HFF-Myc (cell line): ENCODE results near the gene KIF18B.

ENCODE experiments used
- DNase-seq: peaks from one replicate; pipeline ENCODE4 v3.0.0-alpha.2; 2011; ENCODE audit warnings: low read depth; ENCODE audit errors: extremely low read depth
- H3K4me3 ChIP-seq: replicated peaks from 2 replicates; pipeline ENCODE4 v1.5.1; 2011; ENCODE audit warnings: low read depth, mild to moderate bottlenecking, control low read depth, low read length
- TF ChIP-seq, protein P1 (sequence below): IDR thresholded peaks from 2 replicates; pipeline ENCODE4 v1.5.1; 2012; ENCODE audit warnings: mild to moderate bottlenecking, low read depth, low read length, control low read depth; ENCODE audit errors: missing control alignments

KIF18B gene

DNA sequence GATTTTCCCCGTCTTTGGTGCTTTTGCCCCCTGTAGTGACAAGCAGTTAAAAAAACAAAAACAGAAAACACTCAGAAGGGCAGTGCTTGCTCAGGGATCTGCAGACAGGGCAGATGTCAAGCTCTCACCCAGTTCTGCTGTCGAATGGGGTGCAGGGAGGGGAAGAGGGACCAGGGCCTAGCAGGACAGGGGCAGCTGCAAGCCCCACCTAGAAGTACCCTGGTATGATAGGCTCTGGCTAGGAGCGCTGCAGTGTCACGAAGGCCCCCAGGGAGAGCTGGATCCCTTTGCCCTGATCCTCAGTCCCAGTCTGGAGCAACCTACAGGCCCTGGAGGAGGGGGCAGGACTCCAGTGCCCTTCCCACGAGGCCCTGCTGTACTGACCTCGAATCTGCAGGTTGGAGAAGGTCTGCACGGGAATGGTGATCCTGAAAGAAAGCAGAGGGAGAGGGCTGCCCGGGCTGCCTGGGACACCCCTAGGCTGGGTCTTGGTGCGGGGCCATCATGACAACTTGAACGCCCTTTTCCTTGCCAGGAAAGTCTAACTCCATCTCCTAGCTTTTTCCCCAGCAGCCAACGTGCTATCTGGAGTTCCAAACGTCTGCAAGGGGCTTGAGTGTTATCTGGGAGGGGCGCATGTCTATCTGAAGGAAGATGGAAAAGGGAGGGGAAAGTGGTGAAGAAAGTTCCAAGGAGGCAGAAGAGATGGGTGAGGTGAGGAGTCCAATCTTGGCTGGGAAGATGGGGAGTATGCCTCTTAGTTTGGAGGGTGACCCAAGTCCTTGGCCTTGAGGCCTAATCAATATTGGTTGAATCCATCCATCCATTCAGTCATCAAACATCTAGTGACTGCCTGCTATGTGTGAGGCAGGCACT is 37.1 kb downstream of the KIF18B start:
- H3K4me3 ChIP-seq: no peak overlapping the region
- TF ChIP-seq, protein P1, sequence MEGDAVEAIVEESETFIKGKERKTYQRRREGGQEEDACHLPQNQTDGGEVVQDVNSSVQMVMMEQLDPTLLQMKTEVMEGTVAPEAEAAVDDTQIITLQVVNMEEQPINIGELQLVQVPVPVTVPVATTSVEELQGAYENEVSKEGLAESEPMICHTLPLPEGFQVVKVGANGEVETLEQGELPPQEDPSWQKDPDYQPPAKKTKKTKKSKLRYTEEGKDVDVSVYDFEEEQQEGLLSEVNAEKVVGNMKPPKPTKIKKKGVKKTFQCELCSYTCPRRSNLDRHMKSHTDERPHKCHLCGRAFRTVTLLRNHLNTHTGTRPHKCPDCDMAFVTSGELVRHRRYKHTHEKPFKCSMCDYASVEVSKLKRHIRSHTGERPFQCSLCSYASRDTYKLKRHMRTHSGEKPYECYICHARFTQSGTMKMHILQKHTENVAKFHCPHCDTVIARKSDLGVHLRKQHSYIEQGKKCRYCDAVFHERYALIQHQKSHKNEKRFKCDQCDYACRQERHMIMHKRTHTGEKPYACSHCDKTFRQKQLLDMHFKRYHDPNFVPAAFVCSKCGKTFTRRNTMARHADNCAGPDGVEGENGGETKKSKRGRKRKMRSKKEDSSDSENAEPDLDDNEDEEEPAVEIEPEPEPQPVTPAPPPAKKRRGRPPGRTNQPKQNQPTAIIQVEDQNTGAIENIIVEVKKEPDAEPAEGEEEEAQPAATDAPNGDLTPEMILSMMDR: no peak
- DNase-seq: no peak

DNA sequence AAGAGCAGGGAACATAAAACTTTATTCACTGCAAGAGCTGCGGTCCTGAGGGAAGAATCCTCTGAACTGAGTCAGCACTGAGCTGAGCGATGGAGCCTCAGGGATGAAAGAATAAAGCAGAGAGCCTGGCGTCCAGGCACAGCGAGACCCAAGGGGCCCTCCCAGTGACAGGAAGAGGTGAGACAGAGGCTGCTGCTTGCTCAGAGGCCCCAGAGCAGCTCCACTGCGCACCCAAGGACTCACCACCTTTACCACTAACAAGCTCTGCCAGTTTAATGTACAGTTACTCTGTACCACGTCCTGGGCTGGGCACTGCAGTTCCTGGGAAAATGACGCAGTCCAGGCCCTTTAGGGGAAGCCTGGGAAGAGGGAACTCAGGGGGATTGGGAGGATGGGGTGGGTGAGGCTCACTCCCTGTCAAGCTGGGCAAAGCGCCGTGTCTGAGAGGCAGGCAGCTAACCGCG is 37.9 kb downstream of the KIF18B start:
- no peak for DNase-seq
- no peak overlapping the region for H3K4me3 ChIP-seq
- TF ChIP-seq, protein P1: no peak

DNA sequence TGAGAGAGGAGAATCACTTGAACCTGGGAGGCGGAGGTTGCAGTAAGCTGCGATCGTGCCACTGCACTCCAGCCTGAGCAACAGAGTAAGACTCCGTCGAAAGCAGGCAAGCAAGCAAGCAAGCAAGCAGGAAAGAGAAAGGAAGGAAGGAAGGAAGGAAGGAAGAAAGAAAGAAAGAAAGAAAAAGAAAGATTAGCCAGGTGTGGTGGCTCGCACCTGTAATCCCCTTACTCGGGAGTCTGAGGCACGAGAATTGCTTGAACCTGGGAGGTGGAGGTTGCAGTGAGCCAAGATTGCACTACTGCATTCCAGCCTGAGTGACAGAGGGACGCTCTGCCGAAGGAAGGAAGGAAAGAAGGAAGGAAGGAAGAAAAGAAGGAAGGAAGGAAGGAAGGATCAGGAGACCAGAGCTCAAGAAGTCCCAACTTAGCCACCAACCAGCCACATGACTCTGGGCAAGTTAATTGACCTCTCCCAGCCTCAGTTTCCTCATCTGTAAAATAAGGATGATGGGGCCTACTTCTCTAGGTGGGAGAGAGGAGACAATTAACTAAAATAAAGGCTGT is 38.7 kb downstream of the KIF18B start:
- TF ChIP-seq, protein P1: no peak
- DNase-seq: no peak
- no peak overlapping the region for H3K4me3 ChIP-seq

GRCh38 chr17:44907729-44908470 is 39.7 kb downstream of the KIF18B start:
- TF ChIP-seq, protein P1: no peak
- H3K4me3 ChIP-seq: no peak overlapping the region
- DNase-seq: no peak

DNA sequence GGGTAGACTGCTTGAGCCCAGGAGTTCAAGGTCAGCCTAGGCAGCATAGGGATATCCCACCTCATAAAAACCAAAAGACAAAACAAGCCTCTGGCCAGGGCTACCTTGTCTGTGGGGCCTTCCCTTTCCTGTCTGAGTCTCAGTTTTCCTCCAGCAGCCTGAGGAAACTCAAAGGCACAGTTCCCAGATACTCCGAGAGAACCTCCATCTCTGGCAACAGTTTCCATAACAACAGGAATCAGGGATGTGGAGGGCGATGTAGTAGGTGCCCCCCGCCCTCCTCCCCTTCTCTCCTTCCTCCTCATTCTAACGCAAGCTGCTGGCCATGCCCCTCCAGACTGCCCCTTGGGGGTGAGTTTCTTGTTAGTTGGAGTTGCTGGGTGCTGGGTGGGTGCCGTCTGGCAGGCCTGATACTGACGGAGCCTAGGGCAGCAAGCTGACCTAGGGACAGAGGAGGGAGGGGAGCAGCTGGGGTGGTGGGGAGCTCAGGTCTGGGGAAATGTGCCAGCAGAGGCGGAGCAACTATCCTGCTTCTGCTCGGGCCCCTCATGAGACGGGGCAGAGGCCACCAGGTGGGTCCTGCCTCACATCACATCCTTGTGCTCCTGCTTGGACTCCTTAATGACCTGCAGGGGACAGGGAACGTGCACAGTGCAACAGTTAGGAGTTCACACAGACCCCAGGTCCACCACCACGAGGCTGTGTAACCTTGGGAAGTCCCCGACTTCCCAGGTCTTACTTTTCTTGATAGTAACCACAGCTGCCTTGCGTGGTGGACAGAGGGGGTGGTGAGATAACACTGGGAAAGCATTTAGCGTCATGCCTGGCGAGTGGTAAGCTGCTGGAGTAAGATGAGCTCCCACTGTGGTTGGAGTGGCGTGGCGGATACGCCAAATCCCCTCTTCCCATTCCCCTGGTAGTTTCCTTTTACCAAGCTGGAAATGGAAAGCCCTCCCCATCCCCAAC is 40.5 kb downstream of the KIF18B start:
- DNase-seq: no peak
- no peak overlapping the region for H3K4me3 ChIP-seq
- TF ChIP-seq, protein P1: no peak
